Measurements from ENCODE around the gene PAX7.

The PAX7 gene

GRCh38 chr1:18711536-18712251 is 81.0 kb downstream of the PAX7 start:
- no peak for DNase-seq

- no peak for DNase-seq
Observed at GRCh38 chr1:18712252-18712600, 81.6 kb downstream of the PAX7 start.

GRCh38 chr1:18714404-18715175 is 83.9 kb downstream of the PAX7 start:
- no peak for DNase-seq

GRCh38 chr1:18716112-18716784 is 85.6 kb downstream of the PAX7 start:
- no peak for DNase-seq

- DNase-seq: no peak
Observed at GRCh38 chr1:18716785-18717678, 86.4 kb downstream of the PAX7 start.

GRCh38 chr1:18719786-18720451 is 89.3 kb downstream of the PAX7 start:
- DNase-seq: no peak

GRCh38 chr1:18721041-18721440 is 90.4 kb downstream of the PAX7 start:
- DNase-seq: no peak

- no peak for DNase-seq
Observed at GRCh38 chr1:18721776-18722175, 91.1 kb downstream of the PAX7 start.

- DNase-seq: no peak
Observed at GRCh38 chr1:18722270-18722669, 91.6 kb downstream of the PAX7 start.

- no peak for DNase-seq
Observed at GRCh38 chr1:18723206-18723605, 92.6 kb downstream of the PAX7 start.

GRCh38 chr1:18723701-18724411 is 93.2 kb downstream of the PAX7 start:
- DNase-seq: no peak

- DNase-seq: no peak
Observed at GRCh38 chr1:18724801-18725200, 94.2 kb downstream of the PAX7 start.

GRCh38 chr1:18725231-18725895 is 94.7 kb downstream of the PAX7 start:
- DNase-seq: no peak

- no peak for DNase-seq
Observed at GRCh38 chr1:18726368-18726767, 95.7 kb downstream of the PAX7 start.

GRCh38 chr1:18727956-18728355 is 97.3 kb downstream of the PAX7 start:
- no peak for DNase-seq

GRCh38 chr1:18730321-18730720 is 99.7 kb downstream of the PAX7 start:
- DNase-seq: no peak

- DNase-seq: no peak
Observed at GRCh38 chr1:18731148-18731547, 100.5 kb downstream of the PAX7 start.

- DNase-seq: no peak
Observed at GRCh38 chr1:18731591-18732235, 101.1 kb downstream of the PAX7 start.

GRCh38 chr1:18732686-18733085 is 102.0 kb downstream of the PAX7 start:
- no peak for DNase-seq

- DNase-seq: no peak
Observed at GRCh38 chr1:18734001-18734400, 103.4 kb downstream of the PAX7 start.

Measured in CD4-positive, alpha-beta T cell treated with Interleukin-1 beta for 1 hour (primary cell).